Fibroblast of lung (primary cell): ENCODE measurements around the gene RCSD1. TPM values are rescaled to one million over a fixed set of nuclear protein-coding genes. Genes with fewer than 3 reads are reported as not detected.

Experiments used
- DNase-seq, 2 donors: peaks; one replicate each; pipeline versions ENCODE4 v3.0.0 to v3.0.0-alpha.2; 2010; ENCODE audit warnings: low read depth in 2 of 2
- H2AFZ ChIP-seq: 2 replicates; pipeline ENCODE4 v1.5.1; 2012; ENCODE audit warnings: low read length, control low read depth, inconsistent platforms
- H3K27ac ChIP-seq: 2 replicates; pipeline ENCODE4 v1.5.1; 2011; ENCODE audit warnings: low read length, control low read depth; ENCODE audit not compliant: insufficient read depth
- H3K27me3 ChIP-seq: 2 replicates; pipeline ENCODE4 v1.5.1; 2011; ENCODE audit warnings: mild to moderate bottlenecking, low read length; ENCODE audit not compliant: control insufficient read depth, insufficient read depth
- H3K36me3 ChIP-seq: 2 replicates; pipeline ENCODE4 v1.5.1; 2011; ENCODE audit warnings: low read length; ENCODE audit not compliant: control insufficient read depth, insufficient read depth
- H3K4me1 ChIP-seq: 2 replicates; pipeline ENCODE4 v1.5.1; 2011; ENCODE audit warnings: low read length; ENCODE audit not compliant: control insufficient read depth, insufficient read depth; ENCODE audit errors: extremely low read depth
- H3K4me2 ChIP-seq: 2 replicates; pipeline ENCODE4 v1.5.1; 2011; ENCODE audit warnings: low read length, control low read depth; ENCODE audit not compliant: insufficient read depth; ENCODE audit errors: extremely low read depth
- H3K4me3 ChIP-seq, 4 experiments: fragments of 200-600 bp in 1 of 4; sonication (generic) in 1 of 4; replicated peaks in 1 of 4; 2 replicates each; pipeline ENCODE4 v1.5.1; 2011 to 2016; ENCODE audit warnings: low read length in 4 of 4, low read depth in 3 of 4, mild to moderate bottlenecking in 3 of 4, control low read depth in 2 of 4, inconsistent platforms in 1 of 4, mixed read lengths in 1 of 4; ENCODE audit not compliant: insufficient read depth in 1 of 4; ENCODE audit errors: control extremely low read depth in 1 of 4
- H3K79me2 ChIP-seq: 2 replicates; pipeline ENCODE4 v1.5.1; 2012; ENCODE audit warnings: mild to moderate bottlenecking, low read length, inconsistent platforms; ENCODE audit not compliant: control insufficient read depth, insufficient read depth
- H3K9ac ChIP-seq: 2 replicates; pipeline ENCODE4 v1.5.1; 2011; ENCODE audit warnings: mild to moderate bottlenecking, low read length, control low read depth; ENCODE audit not compliant: insufficient read depth
- H3K9me3 ChIP-seq: 2 replicates; pipeline ENCODE4 v1.5.1; 2012; ENCODE audit warnings: low read depth, low read length; ENCODE audit not compliant: control insufficient read depth, insufficient read depth
- H4K20me1 ChIP-seq: 2 replicates; pipeline ENCODE4 v1.5.1; 2011; ENCODE audit warnings: low read length; ENCODE audit not compliant: control insufficient read depth, insufficient read depth; ENCODE audit errors: extremely low read depth
- EZH2 ChIP-seq: IDR thresholded peaks from 2 replicates; pipeline ENCODE4 v1.5.1; 2012; ENCODE audit warnings: low read length, control low read depth, mild to moderate bottlenecking; ENCODE audit errors: missing control alignments
- polyA plus RNA-seq, 2 donors: library from polyadenylated mRNA; depleted of rRNA in 1 of 2; stranded (reverse) in 1 of 2; unstranded in 1 of 2; fragments of >200 nt; gene quantifications; 2 replicates each; pipeline ENCODE4 v1.2.1, GENCODE V29; 2011 to 2012; ENCODE audit warnings: missing spikeins in 1 of 2
- total RNA-seq: library from RNA; depleted of rRNA; stranded (reverse); fragments of >200 nt; gene quantifications from 2 replicates; pipeline ENCODE4 v1.2.1, GENCODE V29; 2014
- TF ChIP-seq, protein P1 (sequence below), 2 donors: IDR thresholded peaks in 1 of 2; conservative IDR thresholded peaks in 1 of 2; 1 replicate in 1 of 2; 2 replicates in 1 of 2; pipeline ENCODE4 v1.5.1; 2011 to 2012; ENCODE audit warnings: low read length in 2 of 2, control low read depth in 1 of 2, inconsistent platforms in 1 of 2, low read depth in 1 of 2, mild to moderate bottlenecking in 1 of 2

Gene RCSD1
- total and polyA plus RNA-seq, 2 donors (not counting 1 experiment from before 2014, with no cell fraction given), result under 0.01 to 4.1 TPM

DNA sequence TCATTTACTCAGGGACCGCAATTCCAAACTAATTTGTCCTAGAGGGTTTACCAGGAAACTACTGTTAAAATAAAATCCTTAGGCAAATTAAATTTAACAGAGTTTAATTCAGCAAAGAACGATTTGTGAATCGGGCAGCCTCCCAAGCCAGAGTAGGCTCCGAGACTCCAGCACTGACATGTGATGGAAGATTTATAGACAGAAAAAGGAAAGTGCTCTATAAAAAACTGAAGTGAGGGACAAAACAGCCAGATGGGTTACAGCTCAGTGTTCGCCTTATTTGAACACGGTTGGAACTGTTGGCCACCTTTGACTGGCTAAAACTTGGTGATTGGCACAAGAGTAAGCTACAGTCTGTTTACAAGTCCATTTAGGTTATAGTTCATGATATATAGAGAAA lies 35.2 kb upstream of the RCSD1 start:
- Histone ChIP-seq H2AFZ (no peak overlapping the region), H4K20me1 (no peaks in the 10 kb centered on the region), H3K27ac (no peak overlapping the region), H3K79me2 (no peaks in the 10 kb centered on the region), H3K4me1 (no peaks in the 10 kb centered on the region), H3K4me3 (no peak overlapping the region), H3K9me3 (no peaks in the 10 kb centered on the region), H3K9ac (no peak overlapping the region), H3K36me3 (no peaks in the 10 kb centered on the region), H3K4me2 (no peak overlapping the region), H3K27me3 (peaks cover 2% of the 10 kb centered on the region)
- DNase-seq, result no peak
- TF ChIP-seq, protein P1, sequence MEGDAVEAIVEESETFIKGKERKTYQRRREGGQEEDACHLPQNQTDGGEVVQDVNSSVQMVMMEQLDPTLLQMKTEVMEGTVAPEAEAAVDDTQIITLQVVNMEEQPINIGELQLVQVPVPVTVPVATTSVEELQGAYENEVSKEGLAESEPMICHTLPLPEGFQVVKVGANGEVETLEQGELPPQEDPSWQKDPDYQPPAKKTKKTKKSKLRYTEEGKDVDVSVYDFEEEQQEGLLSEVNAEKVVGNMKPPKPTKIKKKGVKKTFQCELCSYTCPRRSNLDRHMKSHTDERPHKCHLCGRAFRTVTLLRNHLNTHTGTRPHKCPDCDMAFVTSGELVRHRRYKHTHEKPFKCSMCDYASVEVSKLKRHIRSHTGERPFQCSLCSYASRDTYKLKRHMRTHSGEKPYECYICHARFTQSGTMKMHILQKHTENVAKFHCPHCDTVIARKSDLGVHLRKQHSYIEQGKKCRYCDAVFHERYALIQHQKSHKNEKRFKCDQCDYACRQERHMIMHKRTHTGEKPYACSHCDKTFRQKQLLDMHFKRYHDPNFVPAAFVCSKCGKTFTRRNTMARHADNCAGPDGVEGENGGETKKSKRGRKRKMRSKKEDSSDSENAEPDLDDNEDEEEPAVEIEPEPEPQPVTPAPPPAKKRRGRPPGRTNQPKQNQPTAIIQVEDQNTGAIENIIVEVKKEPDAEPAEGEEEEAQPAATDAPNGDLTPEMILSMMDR (conservative IDR thresholded peaks at IDR 0.05 in 1 of 2, IDR thresholded peaks at IDR 0.05 in 1 of 2; ENCODE audit: low read depth in 1 of 2, low read length in 2 of 2), result no peak
- TF ChIP-seq EZH2, result no peak

- Histone ChIP-seq H3K4me3 (no peak overlapping the region), H3K9me3 (no peaks in the 10 kb centered on the region), H3K27ac (no peak overlapping the region), H3K9ac (no peak overlapping the region), H3K4me1 (no peaks in the 10 kb centered on the region), H4K20me1 (no peaks in the 10 kb centered on the region), H3K27me3 (no peaks in the 10 kb centered on the region), H2AFZ (no peak overlapping the region), H3K4me2 (no peak overlapping the region), H3K79me2 (no peaks in the 10 kb centered on the region), H3K36me3 (no peaks in the 10 kb centered on the region)
- peak; percentile 55 for DNase-seq
- TF ChIP-seq EZH2, result no peak
- TF ChIP-seq, protein P1 (conservative IDR thresholded peaks at IDR 0.05 in 1 of 2, IDR thresholded peaks at IDR 0.05 in 1 of 2; ENCODE audit: low read depth in 1 of 2, low read length in 2 of 2), result peak; percentile 51 to 55
Measured at GRCh38 chr1:167599957-167600581, 30.0 kb upstream of the RCSD1 start.

DNA sequence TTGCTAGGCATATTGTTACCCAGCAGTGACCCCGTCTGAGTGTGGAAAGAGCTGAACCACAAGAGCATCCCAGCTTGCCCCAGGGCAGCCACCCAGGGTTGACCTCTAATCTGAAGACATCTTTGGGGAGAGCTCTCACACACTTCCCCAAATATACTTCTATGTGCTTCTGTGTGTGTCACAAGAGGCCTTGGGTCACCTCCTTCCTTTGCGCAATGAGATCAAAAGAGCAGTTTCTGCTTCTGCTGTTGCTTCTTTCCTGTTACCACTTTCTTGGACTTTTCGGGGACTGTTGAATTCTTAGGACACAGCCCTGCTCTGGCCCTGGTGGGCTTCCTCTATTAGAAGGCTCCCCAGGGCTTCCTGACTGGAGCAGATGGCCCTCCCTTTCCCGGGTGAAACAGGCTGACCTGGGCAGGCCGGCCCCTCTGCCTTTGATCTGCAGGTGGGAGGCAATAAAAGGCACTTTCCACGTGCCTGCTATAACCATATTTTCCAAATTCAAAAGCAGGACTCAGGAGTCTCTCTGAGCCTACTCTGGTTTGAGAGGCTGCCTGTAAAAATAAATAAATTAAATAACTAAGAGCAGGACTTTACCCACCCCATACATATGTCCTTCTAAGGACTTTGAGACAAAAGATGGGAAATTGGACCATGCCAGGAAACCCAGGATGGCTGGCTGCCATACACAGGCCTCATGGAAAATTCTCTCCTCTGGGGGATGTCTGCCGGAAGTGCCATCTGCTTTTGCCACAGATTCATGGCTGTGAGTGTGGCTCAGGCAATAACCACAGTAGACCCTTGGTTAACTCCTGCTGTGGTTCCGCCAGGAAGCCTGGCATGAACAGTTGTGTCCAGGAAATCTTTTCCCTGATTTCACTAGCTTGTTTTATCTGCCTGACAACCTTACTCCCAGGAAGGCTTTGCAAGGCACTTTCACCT lies 28.3 kb upstream of the RCSD1 start:
- no peaks in the 10 kb centered on the region for H4K20me1 ChIP-seq
- H2AFZ ChIP-seq, result no peak overlapping the region
- no peak overlapping the region for H3K27ac ChIP-seq
- peak in 1 of 2 donors; percentile 16 for DNase-seq
- TF ChIP-seq, protein P1 (conservative IDR thresholded peaks at IDR 0.05 in 1 of 2, IDR thresholded peaks at IDR 0.05 in 1 of 2; ENCODE audit: low read depth in 1 of 2, low read length in 2 of 2), result no peak
- no peak for TF ChIP-seq EZH2
- H3K9me3 ChIP-seq, result no peaks in the 10 kb centered on the region
- no peak overlapping the region for H3K9ac ChIP-seq
- no peaks in the 10 kb centered on the region for H3K27me3 ChIP-seq
- no peak overlapping the region for H3K4me2 ChIP-seq
- H3K79me2 ChIP-seq, result no peaks in the 10 kb centered on the region
- no peaks in the 10 kb centered on the region for H3K36me3 ChIP-seq
- no peaks in the 10 kb centered on the region for H3K4me1 ChIP-seq
- H3K4me3 ChIP-seq, result no peak overlapping the region
